Umbilical cord (tissue), 2 donors: ENCODE results near the gene B4GALT7. TPM values are rescaled to one million over a fixed set of nuclear protein-coding genes. Genes with fewer than 3 reads are reported as not detected.
"Not testable (repeated sequence)": the region's sequence is repeated elsewhere in the genome, so short reads cannot be mapped to it uniquely, and the experiment has no call there.

Experiments used
- DNase-seq: peaks from one replicate; pipeline ENCODE4 v3.0.0-alpha.2; 2015; ENCODE audit warnings: low spot score
- total RNA-seq: library from RNA; depleted of rRNA; stranded (reverse); fragments of >200 nt; gene quantifications from one replicate; pipeline ENCODE4 v1.2.3, GENCODE V29; 2014; ENCODE audit warnings: low replicate concordance; ENCODE audit not compliant: insufficient read depth

B4GALT7 gene
- total RNA-seq, 1 donor from 2014 or later, result 26.0 TPM

- DNase-seq, result no peak
Measured at GRCh38 chr5:177609076-177610059, 9.4 kb downstream of the B4GALT7 start.

DNA sequence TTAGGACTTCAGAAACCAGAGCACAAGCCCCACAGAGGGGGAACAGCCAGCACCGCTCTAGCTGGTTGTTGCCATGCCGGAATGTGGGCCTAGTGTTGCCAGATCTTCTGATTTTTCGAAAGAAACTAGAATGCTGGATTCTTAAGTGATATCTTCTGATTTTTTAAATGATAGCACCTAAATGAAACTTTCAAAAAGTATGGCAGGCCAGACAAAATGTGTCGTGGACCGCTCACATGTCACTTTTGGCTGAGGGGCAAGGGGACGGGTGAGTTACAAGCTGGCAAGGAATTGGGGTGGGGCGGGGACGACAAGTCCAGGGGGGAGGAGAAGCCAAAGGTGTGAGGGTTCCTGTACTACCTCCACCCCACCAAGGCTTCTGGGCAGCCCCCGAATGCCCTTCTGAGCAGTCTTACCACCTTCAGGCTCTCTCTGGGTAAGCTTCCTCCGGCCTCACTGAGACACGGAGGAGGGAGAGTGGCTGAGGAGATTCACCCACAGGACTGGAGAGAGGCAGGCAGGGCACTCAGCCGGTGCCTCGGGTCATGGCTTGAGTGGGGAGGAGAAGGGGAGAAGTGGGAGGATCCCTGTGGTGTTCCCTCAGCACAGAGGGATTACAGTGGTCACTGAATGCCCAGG, 10.3 kb downstream of the B4GALT7 start:
- DNase-seq, result no peak

GRCh38 chr5:177610770-177611445, 11.0 kb downstream of the B4GALT7 start:
- DNase-seq, result no peak

DNA sequence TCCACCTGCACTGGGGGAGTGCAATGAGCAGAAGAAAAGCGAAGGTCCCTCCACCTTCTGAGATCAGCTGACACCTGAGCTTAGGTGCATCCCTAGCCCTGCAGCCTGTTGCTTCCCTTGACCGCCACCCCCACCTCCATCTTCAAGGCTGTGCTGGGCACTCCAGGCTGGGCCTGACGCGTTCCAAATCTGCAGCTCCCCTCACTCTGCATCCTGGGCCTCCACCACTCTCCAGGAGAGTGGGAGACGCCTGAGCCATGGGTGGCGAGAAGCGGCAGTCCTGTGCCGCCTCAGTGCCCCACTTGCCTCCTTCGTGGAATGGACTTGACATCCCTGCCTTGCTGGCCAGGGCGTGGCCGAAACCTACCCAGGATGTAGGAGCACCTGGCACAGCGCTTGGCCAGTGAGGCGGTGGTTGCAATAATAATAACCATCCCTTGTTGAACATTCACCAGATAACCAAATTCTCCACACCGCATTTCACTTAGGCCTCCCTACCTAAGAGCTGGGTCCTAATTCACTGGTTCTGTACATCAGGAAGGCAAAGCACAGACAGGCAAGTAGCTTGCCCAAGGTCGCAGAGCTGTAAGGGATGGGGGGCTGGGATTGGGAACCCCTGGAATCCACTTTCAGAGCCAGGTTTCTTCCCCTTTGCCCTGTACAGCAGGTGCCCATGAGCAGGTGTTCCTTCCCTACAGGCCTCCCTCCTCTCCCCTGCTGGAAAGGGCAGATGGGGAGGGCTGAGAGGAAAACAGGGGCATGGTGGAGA, 11.7 kb downstream of the B4GALT7 start:
- DNase-seq, result no peak

DNA sequence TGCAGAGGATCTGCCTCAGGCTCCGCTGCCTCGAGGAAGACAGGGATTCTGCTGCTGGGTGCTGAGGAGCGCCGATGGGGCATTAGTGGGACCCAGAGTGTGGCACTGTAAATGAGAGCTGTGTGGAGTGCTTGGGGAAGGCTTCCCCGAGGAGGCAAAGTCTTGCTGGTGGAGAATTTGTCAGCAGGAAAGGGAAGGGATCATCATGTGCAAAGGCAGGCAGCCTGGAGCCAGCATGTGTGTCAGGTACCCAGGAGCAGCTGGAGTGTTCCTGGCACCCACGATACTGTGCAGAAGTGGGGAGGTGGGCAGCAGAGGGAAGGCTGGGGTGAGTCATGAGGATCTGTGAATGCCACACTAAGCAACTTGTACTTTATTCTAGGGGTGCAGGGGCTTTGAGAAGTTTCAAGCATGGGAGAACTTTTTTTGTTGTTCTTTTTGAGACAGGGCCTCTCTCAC, 12.3 kb downstream of the B4GALT7 start:
- no peak for DNase-seq

DNA sequence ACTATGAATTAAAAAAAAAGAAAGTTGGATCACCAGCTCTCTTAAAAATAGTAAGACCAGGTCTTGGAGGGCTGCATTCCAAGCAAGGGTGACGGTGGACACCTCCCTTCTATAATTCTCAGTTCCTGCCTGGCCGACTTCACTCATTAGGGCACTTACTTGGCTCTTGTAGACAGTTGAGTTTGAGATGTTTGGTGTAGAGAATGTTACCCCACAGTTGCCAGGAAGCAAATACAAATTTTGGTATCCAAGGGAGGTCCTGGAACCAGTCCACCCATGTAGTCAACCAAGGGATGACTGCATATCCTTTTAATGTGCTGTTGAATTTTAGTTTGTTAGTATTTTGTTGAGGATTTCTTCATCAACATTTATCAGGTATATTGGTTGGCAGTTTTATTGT, 20.6 kb downstream of the B4GALT7 start:
- no peak for DNase-seq

DNA sequence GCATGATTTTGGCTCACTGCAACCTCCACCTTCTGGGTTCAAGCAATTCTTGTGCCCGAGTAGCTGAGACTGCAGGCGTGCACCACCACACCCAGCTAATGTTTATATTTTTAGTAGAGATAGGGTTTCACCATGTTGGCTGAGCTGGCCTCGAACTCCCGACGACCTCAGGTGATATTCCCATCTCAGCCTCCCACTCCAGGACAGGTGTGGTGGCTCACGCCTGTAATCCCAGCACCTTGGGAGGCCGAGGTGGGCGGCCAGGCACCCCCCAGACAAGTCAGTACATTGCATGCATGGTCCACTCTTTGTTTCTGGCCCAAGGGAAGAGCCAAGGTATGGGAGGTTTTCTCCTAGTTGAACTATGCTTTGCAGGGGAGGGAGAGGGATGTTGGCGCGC, 24.2 kb downstream of the B4GALT7 start:
- DNase-seq, result not testable (repeated sequence)

- not testable (repeated sequence) for DNase-seq
Measured at GRCh38 chr5:177630186-177630585, 30.3 kb downstream of the B4GALT7 start.

GRCh38 chr5:177634912-177635311, 35.0 kb downstream of the B4GALT7 start:
- DNase-seq, result not testable (repeated sequence)

DNA sequence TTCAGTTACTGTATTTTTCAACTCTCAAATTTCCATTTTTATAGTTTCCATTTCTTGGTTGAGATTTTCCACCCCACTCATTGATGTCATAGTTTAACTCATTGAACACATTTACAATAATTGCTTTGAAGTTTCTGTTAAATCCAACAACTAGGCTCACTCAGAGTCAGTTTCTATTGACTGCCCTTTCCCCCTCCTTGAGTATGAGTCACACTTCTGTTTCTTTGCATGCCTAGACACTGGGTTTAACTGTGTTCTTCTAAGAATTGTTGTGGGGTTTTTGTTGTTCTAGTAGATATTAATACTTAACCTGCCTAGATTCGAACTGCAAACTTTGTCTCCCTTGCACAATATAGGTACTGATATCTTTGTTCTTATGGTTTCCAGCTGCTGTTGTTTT, 45.5 kb downstream of the B4GALT7 start:
- not testable (repeated sequence) for DNase-seq

- DNase-seq, result not testable (repeated sequence)
Measured at GRCh38 chr5:177651235-177651634, 51.3 kb downstream of the B4GALT7 start.

GRCh38 chr5:177657846-177658245, 57.9 kb downstream of the B4GALT7 start:
- peak; percentile 4 for DNase-seq

GRCh38 chr5:177658542-177658941, 58.6 kb downstream of the B4GALT7 start:
- DNase-seq, result not testable (repeated sequence)

Other genes with a start within 250 kb of the B4GALT7 start
- 175 TPM for gene LMAN2, start 248.5 kb upstream of the B4GALT7 start, total RNA-seq
- gene RGS14, start 242.2 kb upstream of the B4GALT7 start, total RNA-seq, result 6.5 TPM
- gene SLC34A1, start 215.7 kb upstream of the B4GALT7 start, total RNA-seq, result 2.2 TPM
- not detected for gene PFN3, start 199.5 kb upstream of the B4GALT7 start, total RNA-seq
- not detected for gene F12, start 190.6 kb upstream of the B4GALT7 start, total RNA-seq
- 17.3 TPM for gene GRK6, start 173.5 kb upstream of the B4GALT7 start, total RNA-seq
- not detected for gene PRR7, start 153.3 kb upstream of the B4GALT7 start, total RNA-seq
- 83.3 TPM for gene DBN1, start 126.5 kb upstream of the B4GALT7 start, total RNA-seq
- gene PDLIM7, start 102.5 kb upstream of the B4GALT7 start, total RNA-seq, result 247 TPM
- gene DOK3, start 90.3 kb upstream of the B4GALT7 start, total RNA-seq, result 19.7 TPM
- gene DDX41, start 83.2 kb upstream of the B4GALT7 start, total RNA-seq, result 56.3 TPM
- 43.8 TPM for gene FAM193B, start 45.6 kb upstream of the B4GALT7 start, total RNA-seq
- gene TMED9, start 7.9 kb upstream of the B4GALT7 start, total RNA-seq, result 62.1 TPM
- 0.96 TPM for gene FAM153A, start 182.8 kb downstream of the B4GALT7 start, total RNA-seq